Colon (tissue), 2 donors: ENCODE results near the gene GAMT.
"Not testable (repeated sequence)": the region's sequence is repeated elsewhere in the genome, so short reads cannot be mapped to it uniquely, and the experiment has no call there.

Experiments
- FAIRE-seq: peaks from 2 replicates; lab custom pipeline; 2012; peaks lifted over from hg19 to GRCh38; lab: Jason Lieb, UNC
- donor health status: control.
- donor health status: control.

Gene GAMT

DNA sequence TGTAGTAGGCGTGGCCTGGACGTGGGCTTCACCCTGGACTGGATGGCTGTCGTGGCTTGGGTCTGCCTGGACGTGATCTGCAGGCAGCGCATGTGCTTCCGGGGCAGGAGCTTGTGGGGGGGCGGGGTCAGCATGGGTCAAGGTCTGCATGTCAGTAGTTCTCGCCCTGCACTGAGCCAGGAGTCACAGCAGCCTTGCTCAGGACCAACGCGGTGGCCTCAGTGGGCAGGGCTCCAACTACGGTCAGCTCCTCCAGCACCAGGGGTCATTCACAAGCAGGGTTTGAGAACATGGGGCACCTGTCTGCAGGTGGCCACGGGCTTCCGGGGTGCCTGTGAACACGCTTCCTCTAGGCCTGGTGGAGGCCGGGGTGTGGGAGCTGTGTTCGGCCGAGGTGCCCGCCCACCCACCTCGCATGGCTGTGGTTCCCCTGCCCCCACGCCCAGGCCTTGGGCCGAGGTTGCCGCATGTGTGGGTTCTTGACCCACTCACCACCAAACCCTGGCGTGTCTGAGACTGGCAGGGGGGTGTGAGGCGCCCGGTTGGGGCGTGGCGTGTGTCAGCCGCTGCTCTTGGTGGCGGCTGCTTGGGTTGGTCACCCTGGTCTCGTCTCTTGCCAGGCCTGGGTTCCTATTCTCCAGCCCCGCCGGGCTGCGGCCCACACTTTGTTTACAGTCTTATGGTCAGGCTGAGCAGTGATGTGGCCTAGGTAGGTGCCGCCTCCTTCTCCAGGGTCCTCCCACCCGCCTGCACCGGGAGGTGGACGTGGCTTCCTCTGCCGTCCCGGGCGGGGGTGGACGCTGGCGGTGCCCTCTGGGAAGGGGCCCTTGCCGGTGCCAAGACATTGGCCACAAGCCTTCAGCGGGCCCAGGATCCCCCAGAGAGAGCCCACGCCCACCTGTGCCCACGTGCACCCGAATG is 32.0 kb upstream of the GAMT start:
- no peak for FAIRE-seq

DNA sequence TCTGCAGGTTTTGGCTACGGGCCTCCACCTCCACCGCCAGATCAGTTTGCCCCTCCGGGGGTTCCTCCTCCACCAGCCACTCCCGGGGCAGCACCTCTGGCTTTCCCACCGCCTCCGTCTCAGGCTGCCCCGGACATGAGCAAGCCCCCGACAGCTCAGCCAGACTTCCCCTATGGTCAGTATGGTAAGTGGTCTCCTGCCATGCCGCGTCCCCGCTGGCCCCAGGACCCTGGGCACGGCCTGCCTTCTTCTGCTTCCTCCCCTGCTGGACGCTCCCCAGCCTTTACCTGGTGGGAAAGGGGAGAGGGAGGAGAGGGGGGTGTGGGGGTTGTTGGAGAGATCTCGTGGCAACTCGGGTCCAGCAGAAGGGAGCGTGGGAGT is 31.2 kb upstream of the GAMT start:
- no peak for FAIRE-seq

DNA sequence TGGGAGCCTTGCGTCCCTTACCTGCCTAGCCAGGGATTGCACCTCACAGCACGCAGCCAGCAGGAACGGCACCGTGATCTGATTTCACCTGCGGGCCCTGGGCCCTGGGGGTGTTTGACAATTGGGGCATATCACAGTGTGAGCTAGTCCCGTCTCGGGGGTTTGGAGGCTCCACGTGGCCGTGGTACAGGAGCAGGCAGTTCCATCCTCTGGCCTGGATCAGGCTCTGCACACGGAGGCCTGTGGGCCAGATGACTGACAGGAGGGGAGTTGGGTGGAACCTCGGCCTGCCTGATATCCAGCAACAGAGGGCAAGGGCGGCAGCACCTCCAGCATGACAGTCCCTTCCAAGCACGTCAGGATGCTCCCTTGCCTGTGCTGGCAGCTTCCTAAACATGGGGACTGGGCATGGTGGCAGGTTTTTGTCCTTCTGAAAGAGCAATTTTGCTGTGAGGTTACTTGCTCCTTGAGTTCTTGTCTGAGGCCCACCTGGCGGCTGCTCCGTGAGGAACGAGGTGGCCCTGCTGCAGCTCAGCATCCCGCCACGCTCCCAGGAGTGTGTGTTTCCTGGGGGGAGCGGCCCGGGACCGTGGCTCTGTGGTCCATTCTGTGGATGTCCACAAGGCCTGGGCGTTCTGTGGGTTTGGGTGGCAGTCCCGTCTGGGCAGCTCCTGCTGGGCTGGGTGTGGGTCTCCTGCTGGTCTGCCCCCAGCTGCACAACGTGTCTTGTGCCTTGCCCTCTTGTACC is 30.6 kb upstream of the GAMT start:
- FAIRE-seq = no peak

DNA sequence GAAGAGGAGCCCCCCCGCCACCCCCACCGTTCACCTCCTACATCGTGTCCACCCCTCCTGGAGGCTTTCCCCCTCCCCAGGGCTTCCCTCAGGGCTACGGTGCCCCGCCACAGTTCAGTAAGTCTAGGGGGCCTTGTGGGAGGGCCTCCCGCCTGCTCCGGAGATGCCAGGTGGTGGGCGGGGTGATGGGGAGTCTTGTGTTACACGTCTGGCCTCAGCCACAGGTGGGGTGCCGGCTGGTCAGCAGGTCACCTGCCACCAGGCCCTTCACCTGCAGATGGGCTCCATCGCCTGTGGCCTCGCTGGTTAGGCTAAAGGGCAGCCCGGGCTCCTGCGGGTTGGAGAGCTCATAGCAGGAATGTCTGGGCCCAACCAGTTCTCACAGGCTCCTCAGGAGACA is 28.9 kb upstream of the GAMT start:
- no peak for FAIRE-seq

DNA sequence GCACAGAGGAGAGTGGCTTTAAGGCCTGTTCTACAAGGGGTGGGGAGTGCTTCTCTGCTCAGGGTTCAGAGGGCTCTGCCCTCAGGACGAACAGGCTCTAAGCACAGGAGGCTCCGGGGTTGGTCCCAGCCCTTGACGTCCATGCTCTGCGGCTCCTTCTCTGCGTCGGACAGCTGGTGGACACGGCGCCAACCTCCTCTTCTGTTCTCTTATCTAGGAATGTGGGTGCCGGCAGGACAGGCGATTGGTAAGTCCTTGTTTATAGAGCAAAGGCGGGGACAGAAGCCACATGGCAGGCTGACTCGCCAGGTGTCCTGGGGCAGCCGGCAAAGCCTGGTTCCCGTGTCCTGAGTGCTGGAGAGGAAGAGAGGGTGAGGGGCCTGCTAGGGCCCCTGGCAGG is 28.4 kb upstream of the GAMT start:
- FAIRE-seq = no peak

DNA sequence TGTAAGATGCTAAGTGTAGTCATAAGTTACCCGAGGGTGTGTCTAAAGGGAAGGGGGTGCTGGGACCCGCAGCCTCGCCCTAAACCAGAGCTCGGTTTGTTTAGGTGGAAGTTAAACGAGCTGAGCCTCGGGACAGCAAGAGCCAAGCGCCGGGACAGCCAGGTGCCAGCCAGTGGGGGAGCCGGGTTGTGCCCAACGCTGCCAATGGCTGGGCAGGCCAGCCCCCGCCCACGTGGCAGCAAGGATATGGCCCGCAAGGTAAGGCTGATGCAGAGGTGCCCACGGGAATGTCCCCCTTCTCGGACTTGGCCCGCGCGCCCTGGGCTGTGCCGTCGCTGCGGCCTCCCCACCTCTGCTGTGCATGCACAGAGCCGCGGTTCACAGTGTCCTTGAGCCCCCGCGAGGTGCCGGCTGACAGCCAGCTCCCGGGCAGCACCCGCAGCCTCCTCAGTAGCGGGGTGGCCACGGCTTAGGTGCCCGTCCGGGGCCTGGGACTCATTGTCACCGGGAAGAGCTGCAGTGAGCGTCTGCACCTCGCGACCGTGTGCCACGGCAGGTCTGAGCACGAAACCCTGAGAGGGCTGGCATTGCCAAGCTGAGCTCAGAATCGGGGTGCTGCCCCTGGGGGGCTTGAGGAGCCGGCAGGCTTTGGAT is 27.5 kb upstream of the GAMT start:
- FAIRE-seq = no peak

DNA sequence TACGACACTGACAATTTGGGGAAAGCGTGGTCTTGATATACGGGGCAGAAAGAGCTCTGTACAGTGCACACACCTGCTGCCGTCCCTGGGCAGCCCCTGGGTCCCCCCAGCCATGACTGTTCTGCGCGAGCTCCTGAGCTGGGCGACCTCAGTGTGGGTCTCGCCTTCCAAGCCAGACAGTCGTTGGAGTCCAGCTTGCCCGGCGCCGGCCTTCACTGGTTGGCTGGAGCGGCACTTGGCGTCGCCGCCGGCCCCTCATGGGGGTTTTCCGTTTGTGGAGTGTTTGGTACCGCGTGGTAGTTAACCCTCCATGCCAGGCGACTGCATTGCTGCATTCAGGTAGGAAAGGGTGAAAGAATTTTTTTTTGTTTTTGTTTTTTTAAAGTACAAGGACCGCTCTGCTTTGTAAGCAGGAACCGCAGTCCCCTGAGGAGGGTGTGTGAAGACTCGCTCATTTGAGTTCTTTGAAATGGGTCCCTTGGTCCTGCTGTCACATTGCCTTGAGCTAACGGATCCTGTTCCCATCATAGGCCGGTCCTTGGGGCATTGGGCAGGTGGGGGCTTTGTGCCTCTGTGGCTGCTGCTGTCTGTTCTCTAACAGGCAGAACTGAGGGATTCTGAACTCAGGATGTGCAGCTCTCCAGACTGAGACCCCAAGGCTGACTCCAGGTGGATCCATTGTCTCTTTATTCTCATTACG is 26.0 kb upstream of the GAMT start:
- FAIRE-seq = no peak

DNA sequence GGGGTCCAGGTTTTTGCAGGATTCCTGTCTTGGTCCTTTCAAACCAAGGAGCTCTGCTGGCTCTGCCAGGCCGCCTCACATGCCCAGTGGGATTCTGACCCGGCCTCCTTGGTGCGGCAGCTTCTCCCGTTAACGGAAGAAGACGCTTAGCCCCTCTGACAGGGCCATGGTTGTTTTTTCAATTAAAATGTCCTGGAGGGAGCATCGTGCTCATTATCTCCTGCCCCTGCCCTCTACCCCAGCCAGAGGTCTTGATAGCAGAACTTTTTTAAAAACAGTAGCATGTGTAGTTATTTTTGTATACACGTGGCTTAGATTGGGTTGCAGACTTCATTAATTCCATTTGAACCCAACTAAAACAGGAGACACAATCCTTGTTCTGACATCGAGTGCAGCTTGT is 25.4 kb upstream of the GAMT start:
- no peak for FAIRE-seq

DNA sequence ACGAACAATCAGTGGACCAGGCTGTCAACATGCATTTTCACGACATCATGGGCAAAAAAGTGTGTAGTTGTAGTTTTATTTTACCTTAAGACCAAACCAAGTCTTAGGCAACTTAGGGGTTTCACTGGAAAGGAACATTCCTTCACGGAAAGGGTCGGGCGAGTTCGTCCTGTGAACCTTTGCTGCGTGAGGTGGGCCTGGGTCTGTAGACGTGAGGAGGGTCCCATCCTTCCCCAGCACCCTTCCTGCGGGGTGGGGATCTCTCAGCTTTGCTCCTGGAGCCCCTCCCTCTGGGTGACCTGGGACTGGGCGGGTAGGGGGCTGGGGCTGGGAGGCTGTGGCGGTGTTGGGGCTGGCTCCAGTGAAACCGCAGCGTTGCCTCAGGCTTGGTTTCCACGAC is 24.6 kb upstream of the GAMT start:
- no peak for FAIRE-seq

DNA sequence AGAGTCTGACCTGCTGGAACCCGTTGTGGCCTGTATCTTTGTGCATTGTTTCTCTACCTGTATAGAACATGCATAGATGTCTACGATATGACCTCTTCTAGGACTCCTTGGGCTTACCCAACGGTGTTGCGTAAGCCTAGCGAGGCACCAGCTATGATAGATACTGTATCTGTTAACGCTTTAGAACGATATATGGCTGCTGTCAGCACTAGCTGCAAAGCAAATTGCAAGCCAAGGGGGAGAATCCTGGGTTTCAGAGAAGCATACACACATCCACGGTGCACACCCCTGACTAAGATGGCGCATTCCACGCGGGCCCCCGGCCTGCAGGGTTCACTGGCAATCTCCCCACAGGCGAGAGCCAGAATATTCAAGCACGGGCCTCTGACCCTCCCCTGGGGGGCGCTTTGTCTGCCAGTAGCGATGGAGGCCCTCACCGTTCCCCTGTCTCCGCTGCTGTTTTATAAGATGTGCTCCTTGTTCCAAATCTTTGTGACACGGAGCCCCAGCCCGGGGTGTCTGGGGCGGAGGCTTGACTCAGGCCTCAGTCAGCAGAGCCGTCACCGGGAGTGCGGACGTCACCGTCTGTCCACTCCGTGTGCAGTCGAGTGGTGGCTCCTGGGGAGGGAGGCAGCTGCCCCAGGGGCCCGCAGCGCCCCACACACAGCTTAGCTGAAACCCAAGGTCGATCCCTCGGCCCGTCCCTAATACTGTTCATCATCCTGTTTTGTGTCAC is 23.9 kb upstream of the GAMT start:
- no peak for FAIRE-seq

DNA sequence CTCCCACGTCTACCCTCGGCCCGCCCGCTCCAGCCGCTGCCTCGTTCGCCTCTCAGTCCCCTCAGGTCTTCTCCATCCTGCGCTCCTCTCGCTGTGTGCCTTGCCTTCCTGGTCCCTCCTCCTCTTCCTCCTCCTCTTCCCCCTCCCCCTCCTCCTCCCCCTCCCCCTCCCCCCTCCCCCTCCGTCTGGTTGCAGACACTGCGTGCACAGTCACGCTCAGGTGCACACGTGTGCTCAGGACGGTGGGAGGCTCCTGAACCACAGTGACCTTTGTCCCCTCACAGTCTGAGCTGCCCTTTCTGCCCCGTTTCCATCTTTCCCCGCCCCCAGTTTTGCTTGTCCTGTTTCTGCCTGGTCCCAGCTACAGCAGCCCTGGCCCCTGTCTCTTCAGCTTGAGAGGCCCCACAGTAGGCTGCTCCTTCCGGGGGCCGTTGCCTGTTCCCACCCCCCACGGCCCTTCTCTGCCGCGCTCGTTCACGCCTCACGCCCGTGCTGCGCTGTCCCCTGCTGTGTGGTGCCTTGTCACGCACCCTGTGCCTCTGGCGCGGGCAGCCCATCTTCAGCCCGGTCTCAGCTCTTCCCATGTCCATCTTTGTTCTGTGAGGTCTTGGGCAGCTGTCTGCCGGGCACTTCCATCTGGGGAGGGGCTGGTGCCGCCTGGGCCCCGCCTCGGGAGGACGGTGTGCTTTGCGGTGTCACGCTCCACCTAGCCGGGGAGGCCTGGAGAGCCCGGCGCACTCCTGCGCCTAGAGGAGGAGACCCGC is 23.0 kb upstream of the GAMT start:
- FAIRE-seq = no peak

DNA sequence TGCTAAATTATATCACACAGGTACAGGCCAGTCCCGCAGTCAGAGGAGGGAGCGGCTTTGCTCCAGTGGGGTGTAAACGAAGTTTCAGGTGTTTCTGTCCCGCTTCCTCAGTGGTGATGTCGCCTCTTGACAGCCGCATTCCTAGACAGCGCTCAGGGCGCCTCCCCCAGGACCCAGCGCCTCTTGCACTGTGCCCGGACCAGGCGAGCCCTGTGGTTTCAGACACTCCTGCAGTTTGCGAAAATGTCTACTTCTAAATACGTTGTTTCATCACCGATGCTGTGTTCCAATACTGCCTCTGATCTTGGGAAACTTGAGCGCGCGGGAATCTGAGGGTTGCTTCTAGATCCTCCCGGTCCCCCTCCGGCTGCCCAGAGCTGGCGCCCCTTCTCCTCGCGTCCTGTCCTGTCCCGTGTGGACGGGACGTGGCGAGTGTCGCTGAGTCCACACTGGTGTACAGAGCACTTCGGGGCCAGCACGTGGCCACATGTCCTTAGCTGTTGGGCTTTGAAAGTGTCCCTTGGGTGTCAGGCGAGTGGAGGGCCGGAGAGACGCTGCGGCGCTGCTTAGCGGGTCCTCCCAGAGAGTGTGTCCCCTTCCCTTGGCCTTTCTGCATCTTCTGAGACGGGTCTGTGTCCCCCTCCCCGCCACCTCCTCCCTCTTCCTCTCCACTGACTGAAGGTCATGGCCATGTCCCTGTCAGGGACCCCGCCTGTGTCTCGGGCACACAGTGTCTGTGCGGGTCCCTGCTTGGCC is 22.3 kb upstream of the GAMT start:
- FAIRE-seq = no peak

DNA sequence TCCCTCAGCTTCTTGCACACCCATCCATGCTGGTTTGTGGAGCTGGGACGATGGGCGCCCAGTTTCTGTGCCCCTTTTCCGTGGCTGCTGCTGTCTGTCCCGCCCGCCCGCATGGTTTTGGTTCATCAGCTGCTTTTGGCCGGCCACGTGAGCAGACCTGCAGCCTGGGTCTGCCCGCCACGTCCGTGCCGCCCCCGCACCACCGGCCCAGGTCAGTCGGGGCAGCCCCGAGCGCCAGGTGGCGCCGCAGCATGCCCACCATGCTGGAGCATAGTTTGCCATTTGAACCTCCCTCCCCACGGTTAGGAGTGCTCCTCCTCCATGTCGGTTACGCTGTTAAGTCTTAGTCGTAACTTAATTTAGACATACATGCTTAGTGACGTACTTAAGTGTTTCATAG is 21.6 kb upstream of the GAMT start:
- no peak for FAIRE-seq

DNA sequence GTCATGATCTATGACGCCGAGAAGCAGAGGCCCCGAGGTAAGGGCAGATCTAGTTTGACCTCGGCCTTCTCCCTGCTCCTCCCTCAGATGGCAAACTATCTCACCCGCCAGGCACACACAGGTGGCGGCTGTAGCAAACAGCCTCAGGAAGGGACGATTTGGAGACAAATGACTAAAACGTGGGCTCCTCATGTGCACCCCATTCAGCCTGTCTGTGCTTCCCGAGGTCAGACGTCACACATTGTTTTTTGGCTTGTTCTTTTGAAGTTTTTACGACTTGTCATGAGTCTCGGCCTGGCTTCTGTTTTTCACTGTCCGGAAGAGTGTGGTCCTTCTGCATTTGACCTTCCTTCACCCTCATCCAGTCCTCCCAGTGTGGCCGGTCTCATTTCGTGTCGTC is 21.0 kb upstream of the GAMT start:
- FAIRE-seq = no peak

DNA sequence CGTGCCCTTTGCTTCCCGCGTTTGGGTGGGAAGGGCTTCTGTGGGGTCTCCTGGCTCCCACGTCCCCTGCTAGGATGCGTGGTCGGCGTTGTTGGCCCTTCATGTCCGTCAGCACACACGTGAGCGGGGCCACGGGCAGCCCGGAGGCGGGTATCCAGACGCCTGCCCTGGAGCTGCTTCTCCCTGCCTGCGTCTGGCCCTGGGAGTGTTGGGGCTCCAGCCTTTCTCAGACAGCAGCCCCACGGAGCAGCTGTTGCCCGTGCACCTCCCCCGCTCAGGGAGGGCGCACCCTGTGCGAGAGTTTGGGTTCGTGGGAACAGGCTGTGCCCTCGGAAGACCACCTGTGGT is 20.6 kb upstream of the GAMT start:
- no peak for FAIRE-seq

DNA sequence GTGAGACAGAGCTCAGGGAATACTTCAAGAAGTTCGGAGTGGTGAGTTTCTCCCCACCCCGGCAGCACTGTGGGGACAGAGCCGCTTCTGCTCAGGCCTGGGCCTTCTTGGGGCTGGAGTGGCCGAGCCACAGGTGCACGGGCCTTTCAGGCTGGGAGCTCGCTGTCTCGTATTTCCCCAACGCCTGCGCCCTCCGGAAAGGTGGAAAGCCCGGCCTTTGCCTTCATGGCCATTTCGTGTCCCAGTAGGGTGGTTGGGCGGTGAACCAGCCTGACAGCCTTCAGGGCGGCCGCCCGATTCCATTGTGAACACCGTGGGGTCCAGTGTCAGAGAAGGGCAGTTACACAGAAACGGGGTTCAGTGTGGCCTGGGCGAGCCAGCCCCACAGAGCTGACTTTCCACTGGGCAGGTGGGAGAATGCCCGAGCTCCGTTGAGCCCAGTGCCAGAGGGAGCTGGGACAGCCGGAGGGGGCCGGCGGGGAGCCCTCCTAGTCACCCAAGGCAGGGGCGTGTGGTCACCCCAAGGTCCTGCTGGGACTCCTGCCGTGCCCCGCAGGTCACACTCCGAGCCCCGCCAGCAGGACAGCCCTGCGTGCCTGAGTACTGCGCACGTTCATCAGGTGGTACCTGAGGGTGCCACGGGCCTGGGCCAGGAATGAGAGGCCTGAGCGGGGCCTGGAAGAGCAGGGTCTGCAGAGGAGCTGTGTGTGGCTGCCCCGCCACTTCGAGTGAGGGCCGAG is 20.0 kb upstream of the GAMT start:
- no peak for FAIRE-seq

DNA sequence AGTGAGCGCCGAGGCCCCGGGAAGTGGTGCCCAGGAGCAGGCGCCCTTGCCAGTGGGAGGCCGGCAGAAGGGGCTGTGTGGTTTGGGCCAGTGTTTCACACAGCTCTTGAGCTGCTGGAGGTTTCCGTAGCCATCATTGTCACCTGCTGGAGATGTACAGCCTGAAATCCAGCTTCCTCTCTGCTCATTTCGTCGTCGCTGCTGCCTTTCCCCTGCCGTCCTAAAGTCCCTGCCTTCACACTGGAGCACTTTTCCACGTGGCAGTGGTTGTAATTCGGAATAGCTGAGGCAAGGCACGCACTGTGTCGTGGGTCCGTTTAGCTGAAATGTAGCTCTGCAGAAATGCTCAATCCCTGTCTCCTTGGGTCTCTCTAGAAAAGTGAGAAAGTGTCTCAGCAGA is 19.2 kb upstream of the GAMT start:
- FAIRE-seq = no peak

DNA sequence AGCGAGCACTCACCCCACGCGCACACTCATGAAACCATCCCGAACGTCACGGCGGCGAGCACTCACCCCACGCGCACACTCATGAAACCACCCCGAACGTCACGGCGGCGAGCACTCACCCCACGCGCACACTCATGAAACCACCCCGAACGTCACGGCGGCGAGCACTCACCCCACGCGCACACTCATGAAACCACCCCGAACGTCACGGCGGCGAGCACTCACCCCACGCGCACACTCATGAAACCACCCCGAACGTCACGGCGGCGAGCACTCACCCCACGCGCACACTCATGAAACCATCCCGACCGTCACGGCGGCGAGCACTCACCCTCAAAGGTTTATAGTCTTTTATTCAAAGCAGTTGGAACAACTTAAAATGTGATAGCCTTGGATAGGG is 18.7 kb upstream of the GAMT start:
- FAIRE-seq = not testable (repeated sequence)

DNA sequence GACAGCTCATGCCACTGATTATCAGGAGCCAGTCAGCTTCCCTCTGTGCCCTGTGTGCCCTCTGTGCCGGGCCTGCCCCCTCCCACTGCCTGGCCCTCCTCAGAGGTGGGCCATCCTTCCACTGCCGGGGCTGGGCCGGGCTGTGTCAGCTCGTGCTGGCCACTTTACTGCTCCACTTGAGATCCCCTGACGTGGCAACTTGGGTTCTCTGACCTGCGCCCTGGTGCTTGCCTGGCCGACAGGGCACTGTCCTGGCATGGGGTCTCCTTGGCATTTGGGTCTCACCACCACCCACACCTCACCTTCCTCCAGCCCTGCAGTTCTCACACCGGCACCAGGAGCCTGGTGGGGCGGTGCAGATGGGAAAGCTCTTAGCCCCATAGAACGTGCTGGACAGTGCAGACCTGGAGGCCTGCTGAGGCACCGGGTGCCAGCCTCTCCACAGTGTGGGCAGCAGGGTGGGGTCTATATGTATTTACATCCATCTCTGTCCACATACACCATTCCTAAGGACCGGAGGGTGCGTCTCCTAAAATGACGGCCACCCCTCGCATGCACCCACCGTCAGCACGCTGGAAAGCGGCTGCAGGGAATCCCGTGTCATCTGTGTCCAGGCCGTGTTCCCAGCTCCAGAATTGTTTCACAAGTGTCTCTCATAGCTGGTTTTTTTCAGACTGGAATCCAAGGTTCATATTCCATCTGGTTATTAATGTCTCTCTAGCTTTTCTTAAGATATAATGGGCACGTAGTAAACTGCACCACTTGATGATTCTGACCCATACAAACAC is 17.8 kb upstream of the GAMT start:
- FAIRE-seq = no peak
